ENCODE measurements around the gene GSDME. TPM values are rescaled to one million over a fixed set of nuclear protein-coding genes. Genes with fewer than 3 reads are reported as not detected.

GSDME gene
- total RNA-seq, 1 experiment from 2014 or later: 4.5 TPM

GRCh38 chr7:24784277-24784676 is 27.0 kb upstream of the GSDME start:
- Histone ChIP-seq H3K9me3 (ENCODE audit: control insufficient read depth, insufficient read depth, low read depth, low read length) (no peaks in the 10 kb centered on the region), H3K4me3 (ENCODE audit: low read depth in 2 of 2, low read length in 2 of 2) (no peak overlapping the region), H3K4me1 (ENCODE audit: control insufficient read depth, insufficient read depth, low read length) (no peaks in the 10 kb centered on the region), H3K27me3 (ENCODE audit: control insufficient read depth, insufficient read depth, low read length) (no peaks in the 10 kb centered on the region), H3K27ac (ENCODE audit: low read length) (no peak overlapping the region), H3K36me3 (ENCODE audit: control insufficient read depth, insufficient read depth, low read length) (no peaks in the 10 kb centered on the region)
- intact Hi-C loops (cut with micrococcal nuclease; ENCODE audit: unreplicated experiment): no loop called here
- TF ChIP-seq TCF7L2 (IDR thresholded peaks at IDR 0.05; ENCODE audit: low read depth, low read length) (no peak), SIN3A (IDR thresholded peaks at IDR 0.05; ENCODE audit: borderline replicate concordance, insufficient read depth, low read depth, low read length) (no peak), REST (IDR thresholded peaks at IDR 0.05; ENCODE audit: insufficient read depth in 1 of 2, low read depth in 2 of 2, low read length in 1 of 2) (no peak), CTCF (IDR thresholded peaks at IDR 0.05) (no peak), POLR2AphosphoS5 (IDR thresholded peaks at IDR 0.05; ENCODE audit: low read depth, low read length) (no peak)
- no TSS peak for BruUV-seq (replicated peaks)
- ATAC-seq: no peak
- no peak for DNase-seq (ENCODE audit: low read depth, low spot score)
- ChIA-PET POLR2A (no interaction called here), CTCF (no interaction called here)
- in situ Hi-C loops (cut with HindIII; ENCODE audit: low pct_unique_long_range_greater_than_20kb, low sequenced_read_pairs): no loop called here

- H3K4me1 ChIP-seq (ENCODE audit: control insufficient read depth, insufficient read depth, low read length): no peaks in the 10 kb centered on the region
- H3K27ac ChIP-seq (ENCODE audit: low read length): no peak overlapping the region
- no peaks in the 10 kb centered on the region for H3K9me3 ChIP-seq (ENCODE audit: control insufficient read depth, insufficient read depth, low read depth, low read length)
- no peak overlapping the region for H3K4me3 ChIP-seq (ENCODE audit: low read depth in 2 of 2, low read length in 2 of 2)
- no peaks in the 10 kb centered on the region for H3K27me3 ChIP-seq (ENCODE audit: control insufficient read depth, insufficient read depth, low read length)
- ATAC-seq (no peak), DNase-seq (ENCODE audit: low read depth, low spot score) (no peak)
- intact Hi-C loops (cut with micrococcal nuclease; ENCODE audit: unreplicated experiment): no loop called here
- TF ChIP-seq REST (IDR thresholded peaks at IDR 0.05; ENCODE audit: insufficient read depth in 1 of 2, low read depth in 2 of 2, low read length in 1 of 2) (no peak), TCF7L2 (IDR thresholded peaks at IDR 0.05; ENCODE audit: low read depth, low read length) (no peak), CTCF (IDR thresholded peaks at IDR 0.05) (no peak), SIN3A (IDR thresholded peaks at IDR 0.05; ENCODE audit: borderline replicate concordance, insufficient read depth, low read depth, low read length) (no peak), POLR2AphosphoS5 (IDR thresholded peaks at IDR 0.05; ENCODE audit: low read depth, low read length) (no peak)
- no TSS peak for BruUV-seq (replicated peaks)
- ChIA-PET CTCF (no interaction called here), POLR2A (no interaction called here)
- H3K36me3 ChIP-seq (ENCODE audit: control insufficient read depth, insufficient read depth, low read length): no peaks in the 10 kb centered on the region
- in situ Hi-C loops (cut with HindIII; ENCODE audit: low pct_unique_long_range_greater_than_20kb, low sequenced_read_pairs): no loop called here
Observed at GRCh38 chr7:24783698-24784097, 26.4 kb upstream of the GSDME start.
